ENCODE results near the gene NUP210. TPM values are rescaled to one million over a fixed set of nuclear protein-coding genes. Genes with fewer than 3 reads are reported as not detected.

The NUP210 gene
- total RNA-seq, 1 donor from 2014 or later = 91.9 TPM

DNA sequence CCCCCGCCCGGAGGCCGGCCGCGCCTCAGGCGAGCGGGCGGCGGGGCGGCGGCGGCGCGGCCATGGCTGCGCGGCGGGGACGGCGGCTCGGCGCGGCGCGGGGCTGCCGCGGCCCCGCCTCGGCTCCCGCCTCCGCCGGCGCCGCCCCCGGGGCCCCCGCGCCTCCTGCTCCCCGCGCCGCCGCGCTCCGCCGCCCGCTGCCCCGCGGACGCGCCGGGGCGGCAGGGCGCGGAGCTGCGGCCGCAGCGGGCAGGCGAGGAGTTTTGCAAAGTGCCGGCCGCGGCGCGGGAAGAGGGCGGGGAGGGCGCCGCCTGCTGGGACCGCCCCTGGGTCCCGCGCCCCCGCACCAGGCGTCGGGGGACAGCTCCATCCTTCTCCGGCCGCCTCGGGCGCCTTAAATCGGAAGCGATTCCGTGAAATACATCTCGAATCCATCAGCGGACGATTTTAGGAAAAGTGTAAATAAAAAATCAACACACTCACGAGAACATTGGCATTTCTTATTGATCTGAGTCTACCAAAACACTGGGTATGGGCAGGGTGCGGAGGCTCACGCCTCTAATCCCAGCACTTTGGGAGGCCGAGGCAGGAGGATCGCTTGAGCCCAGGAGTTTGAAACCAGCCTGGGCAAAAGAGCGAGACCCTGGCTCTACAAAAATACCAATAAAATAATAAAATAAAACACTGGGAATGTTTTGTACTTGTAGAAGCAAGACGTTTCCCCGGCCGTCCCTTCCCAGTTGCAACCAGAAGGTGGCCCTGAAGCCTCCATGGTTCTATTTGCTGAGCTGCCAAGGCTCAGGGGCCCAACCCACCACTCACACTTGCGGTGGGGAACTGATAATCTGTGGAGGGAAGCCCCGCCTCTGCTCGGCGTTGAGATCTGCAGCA, 136.9 kb downstream of the NUP210 start:
- no peaks in the 10 kb centered on the region for H3K36me3 Mint-ChIP-seq (ENCODE audit: low read depth)
- H3K4me3 Mint-ChIP-seq = peak overlapping the region; percentile 78
- intact Hi-C loops (cut with micrococcal nuclease) = loop anchor here (1.0 to 5.0 kb wide), 4 partner anchors 51 to 191 kb away; no protein-coding TSS in a partner anchor
- H3K9me3 Mint-ChIP-seq = peaks cover 15% of the 10 kb centered on the region
- H3K4me1 Mint-ChIP-seq = peaks cover 15% of the 10 kb centered on the region
- ChIA-PET CTCF (interaction anchor here (1.2 to 2.9 kb wide), 4 partner anchors 169 to 192 kb away, joined by 3 to 23 read pairs (median 9); no protein-coding TSS in a partner anchor), POLR2A (no interaction called here)
- peaks cover 43% of the 10 kb centered on the region for H3K27me3 Mint-ChIP-seq
- TF ChIP-seq, protein P1, sequence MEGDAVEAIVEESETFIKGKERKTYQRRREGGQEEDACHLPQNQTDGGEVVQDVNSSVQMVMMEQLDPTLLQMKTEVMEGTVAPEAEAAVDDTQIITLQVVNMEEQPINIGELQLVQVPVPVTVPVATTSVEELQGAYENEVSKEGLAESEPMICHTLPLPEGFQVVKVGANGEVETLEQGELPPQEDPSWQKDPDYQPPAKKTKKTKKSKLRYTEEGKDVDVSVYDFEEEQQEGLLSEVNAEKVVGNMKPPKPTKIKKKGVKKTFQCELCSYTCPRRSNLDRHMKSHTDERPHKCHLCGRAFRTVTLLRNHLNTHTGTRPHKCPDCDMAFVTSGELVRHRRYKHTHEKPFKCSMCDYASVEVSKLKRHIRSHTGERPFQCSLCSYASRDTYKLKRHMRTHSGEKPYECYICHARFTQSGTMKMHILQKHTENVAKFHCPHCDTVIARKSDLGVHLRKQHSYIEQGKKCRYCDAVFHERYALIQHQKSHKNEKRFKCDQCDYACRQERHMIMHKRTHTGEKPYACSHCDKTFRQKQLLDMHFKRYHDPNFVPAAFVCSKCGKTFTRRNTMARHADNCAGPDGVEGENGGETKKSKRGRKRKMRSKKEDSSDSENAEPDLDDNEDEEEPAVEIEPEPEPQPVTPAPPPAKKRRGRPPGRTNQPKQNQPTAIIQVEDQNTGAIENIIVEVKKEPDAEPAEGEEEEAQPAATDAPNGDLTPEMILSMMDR (IDR thresholded peaks at IDR 0.05) = no peak
- ATAC-seq (ENCODE audit: low read depth) (peak; percentile 75), DNase-seq (peak; percentile 33)
- H3K27ac Mint-ChIP-seq = no peak overlapping the region

DNA sequence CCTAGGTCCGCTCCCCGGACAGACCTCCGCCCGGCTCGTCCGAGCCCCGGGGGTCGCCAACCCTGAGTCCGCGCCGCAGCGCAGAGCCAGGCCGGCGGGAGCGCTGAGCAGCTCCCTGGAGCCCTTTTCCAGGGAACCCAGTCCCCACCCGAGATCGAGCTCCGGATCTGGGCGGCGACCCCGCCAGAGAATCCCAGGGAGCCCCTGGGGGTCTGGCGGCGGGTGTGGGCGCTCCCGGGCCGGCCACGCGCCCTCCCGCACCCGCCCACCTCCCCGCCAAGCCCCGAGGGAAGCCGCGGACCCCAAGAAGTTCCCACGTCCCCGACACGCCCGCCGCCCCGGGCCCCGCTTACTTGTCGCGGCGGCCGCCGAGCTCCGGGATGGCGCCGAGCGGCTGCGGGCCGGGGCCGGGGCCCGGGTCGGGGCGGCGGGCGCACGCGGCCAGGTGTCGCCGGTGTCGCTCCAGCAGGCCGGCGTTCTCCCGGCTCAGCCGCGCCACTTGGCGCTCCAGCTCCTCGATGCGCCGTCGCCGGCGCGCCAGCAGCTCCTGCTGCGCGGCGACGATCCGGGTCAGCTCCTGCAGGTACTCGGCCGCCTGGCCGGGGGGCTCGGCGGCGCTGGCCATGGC, 137.7 kb downstream of the NUP210 start:
- intact Hi-C loops (cut with micrococcal nuclease) = loop anchor here (5.0 kb wide), 2 partner anchors 50 to 170 kb away; no protein-coding TSS in a partner anchor
- Mint-ChIP-seq H3K4me1 (peaks cover 15% of the 10 kb centered on the region), H3K36me3 (ENCODE audit: low read depth) (no peaks in the 10 kb centered on the region), H3K27me3 (peaks cover 48% of the 10 kb centered on the region), H3K27ac (no peak overlapping the region), H3K9me3 (peaks cover 15% of the 10 kb centered on the region), H3K4me3 (no peak overlapping the region)
- peak; percentile 29 for ATAC-seq (ENCODE audit: low read depth)
- DNase-seq = peak; percentile 36
- POLR2A ChIA-PET = interaction anchor here (0.6 kb wide), 1 partner anchor 178 kb away, joined by 3 read pairs; no protein-coding TSS in a partner anchor
- TF ChIP-seq, protein P1 (IDR thresholded peaks at IDR 0.05) = no peak
- CTCF ChIA-PET = interaction anchor here (1.2 to 2.9 kb wide), 4 partner anchors 170 to 191 kb away, joined by 3 to 23 read pairs (median 9); no protein-coding TSS in a partner anchor

- TF ChIP-seq, protein P1 (IDR thresholded peaks at IDR 0.05) = no peak
- Mint-ChIP-seq H3K4me1 (peaks cover 15% of the 10 kb centered on the region), H3K4me3 (peak overlapping the region; percentile 69), H3K36me3 (ENCODE audit: low read depth) (no peaks in the 10 kb centered on the region), H3K27ac (no peak overlapping the region), H3K9me3 (peaks cover 8% of the 10 kb centered on the region), H3K27me3 (peaks cover 47% of the 10 kb centered on the region)
- DNase-seq (no peak), ATAC-seq (ENCODE audit: low read depth) (no peak)
- ChIA-PET POLR2A (interaction anchor here (0.6 kb wide), 1 partner anchor 177 kb away, joined by 3 read pairs; no protein-coding TSS in a partner anchor), CTCF (interaction anchor here (2.9 kb wide), 1 partner anchor 191 kb away, joined by 23 read pairs; no protein-coding TSS in a partner anchor)
- intact Hi-C loops (cut with micrococcal nuclease) = loop anchor here (5.0 kb wide), 2 partner anchors 49 to 169 kb away; no protein-coding TSS in a partner anchor
Observed at GRCh38 chr3:13281507-13282357, 138.4 kb downstream of the NUP210 start.

DNA sequence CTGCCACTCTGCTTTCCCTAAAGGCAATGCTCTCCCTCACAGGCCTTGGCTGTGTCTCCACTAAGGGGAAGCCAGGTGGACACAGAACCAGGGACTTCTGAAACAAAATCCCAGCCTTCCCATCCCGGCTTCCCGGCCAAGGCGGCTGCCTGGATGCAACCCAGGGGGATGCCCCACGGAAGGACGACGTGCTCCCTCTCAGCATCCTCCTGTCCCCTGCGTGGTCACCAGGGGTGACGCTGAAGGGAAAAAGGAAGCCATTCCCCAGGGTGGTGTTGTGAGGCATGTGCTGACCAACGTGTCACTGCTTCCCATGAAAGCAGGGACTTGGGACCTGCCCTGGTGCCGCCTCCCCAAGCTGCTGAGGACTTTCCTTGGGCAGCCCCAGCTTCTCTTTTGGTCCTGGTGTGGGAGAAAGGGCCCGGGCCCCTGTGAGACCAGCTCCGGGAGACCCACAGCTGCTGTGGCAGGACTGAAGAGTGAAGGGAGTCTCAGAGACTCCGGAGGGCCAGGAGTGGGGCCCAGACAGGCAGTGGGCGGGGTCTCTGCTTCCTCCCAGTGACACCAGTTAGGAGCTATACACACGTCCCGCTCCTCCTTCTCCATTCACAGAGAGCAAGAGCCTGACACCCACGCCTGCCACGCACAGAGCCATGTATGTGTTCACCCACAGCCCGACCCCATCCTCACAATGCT, 139.2 kb downstream of the NUP210 start:
- peaks cover 41% of the 10 kb centered on the region for H3K27me3 Mint-ChIP-seq
- H3K9me3 Mint-ChIP-seq = peaks cover 3% of the 10 kb centered on the region
- peaks cover 15% of the 10 kb centered on the region for H3K4me1 Mint-ChIP-seq
- no peak for DNase-seq
- CTCF ChIA-PET = no interaction called here
- no peak for ATAC-seq (ENCODE audit: low read depth)
- TF ChIP-seq, protein P1 (IDR thresholded peaks at IDR 0.05) = no peak
- POLR2A ChIA-PET = no interaction called here
- no peaks in the 10 kb centered on the region for H3K36me3 Mint-ChIP-seq (ENCODE audit: low read depth)
- no peak overlapping the region for H3K27ac Mint-ChIP-seq
- intact Hi-C loops (cut with micrococcal nuclease) = loop anchor here (5.0 kb wide), 2 partner anchors 49 to 169 kb away; no protein-coding TSS in a partner anchor
- peak overlapping the region; percentile 69 for H3K4me3 Mint-ChIP-seq
